ENCODE measurements around the gene PPP4R2.
A peak's percentile ranks its signal among the peaks of the same experiment; 100 is the strongest.
"Not testable (repeated sequence)": the region's sequence is repeated elsewhere in the genome, so short reads cannot be mapped to it uniquely, and the experiment has no call there.

The PPP4R2 gene

DNA sequence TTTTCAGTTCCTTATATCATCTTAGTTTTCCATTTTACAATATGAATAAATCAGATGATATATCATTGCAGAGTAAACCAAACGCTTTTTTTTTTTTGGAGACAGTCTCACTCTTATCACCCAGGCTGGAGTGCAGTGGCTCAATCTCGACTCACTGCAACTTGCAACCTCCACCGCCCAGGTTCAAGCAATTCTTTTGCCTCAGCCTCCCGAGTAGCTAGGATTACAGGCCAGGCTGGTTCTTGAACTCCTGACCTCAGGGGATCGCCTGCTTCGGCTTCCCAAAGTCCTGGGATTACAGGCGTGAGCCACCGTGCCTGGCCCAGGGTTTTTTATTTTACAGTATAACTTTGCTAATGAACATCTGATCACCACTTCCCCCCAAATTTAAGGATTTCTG lies 59.0 kb downstream of the PPP4R2 start:
- no peak for TF ChIP-seq ZFX (IDR thresholded peaks at IDR 0.05; ENCODE audit: borderline replicate concordance)
- TF ChIP-seq, protein P1, sequence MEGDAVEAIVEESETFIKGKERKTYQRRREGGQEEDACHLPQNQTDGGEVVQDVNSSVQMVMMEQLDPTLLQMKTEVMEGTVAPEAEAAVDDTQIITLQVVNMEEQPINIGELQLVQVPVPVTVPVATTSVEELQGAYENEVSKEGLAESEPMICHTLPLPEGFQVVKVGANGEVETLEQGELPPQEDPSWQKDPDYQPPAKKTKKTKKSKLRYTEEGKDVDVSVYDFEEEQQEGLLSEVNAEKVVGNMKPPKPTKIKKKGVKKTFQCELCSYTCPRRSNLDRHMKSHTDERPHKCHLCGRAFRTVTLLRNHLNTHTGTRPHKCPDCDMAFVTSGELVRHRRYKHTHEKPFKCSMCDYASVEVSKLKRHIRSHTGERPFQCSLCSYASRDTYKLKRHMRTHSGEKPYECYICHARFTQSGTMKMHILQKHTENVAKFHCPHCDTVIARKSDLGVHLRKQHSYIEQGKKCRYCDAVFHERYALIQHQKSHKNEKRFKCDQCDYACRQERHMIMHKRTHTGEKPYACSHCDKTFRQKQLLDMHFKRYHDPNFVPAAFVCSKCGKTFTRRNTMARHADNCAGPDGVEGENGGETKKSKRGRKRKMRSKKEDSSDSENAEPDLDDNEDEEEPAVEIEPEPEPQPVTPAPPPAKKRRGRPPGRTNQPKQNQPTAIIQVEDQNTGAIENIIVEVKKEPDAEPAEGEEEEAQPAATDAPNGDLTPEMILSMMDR (IDR thresholded peaks at IDR 0.05), result no peak
- 0 out of 2 replicates have a peak overlapping the region, but pooled peaks have one; percentile 3 for H3K27ac ChIP-seq

GRCh38 chr3:73056014-73056844 lies 59.6 kb downstream of the PPP4R2 start:
- TF ChIP-seq, protein P1 (IDR thresholded peaks at IDR 0.05), result peak; percentile 74
- TF ChIP-seq ZFX (IDR thresholded peaks at IDR 0.05; ENCODE audit: borderline replicate concordance), result no peak
- H3K27ac ChIP-seq, result 0 out of 2 replicates have a peak overlapping the region, but pooled peaks have one; percentile 3

GRCh38 chr3:73056845-73057150 lies 60.2 kb downstream of the PPP4R2 start:
- no peak for TF ChIP-seq ZFX (IDR thresholded peaks at IDR 0.05; ENCODE audit: borderline replicate concordance)
- TF ChIP-seq, protein P1 (IDR thresholded peaks at IDR 0.05), result no peak
- H3K27ac ChIP-seq, result no peak overlapping the region

- TF ChIP-seq, protein P1 (IDR thresholded peaks at IDR 0.05), result no peak
- TF ChIP-seq ZFX (IDR thresholded peaks at IDR 0.05; ENCODE audit: borderline replicate concordance), result no peak
- H3K27ac ChIP-seq, result no peak overlapping the region
Measured at GRCh38 chr3:73060302-73060723, 63.7 kb downstream of the PPP4R2 start.

- no peak within 1 kb of the TSS for H3K27ac ChIP-seq
- TF ChIP-seq ZFX (IDR thresholded peaks at IDR 0.05; ENCODE audit: borderline replicate concordance), result no peak
- TF ChIP-seq, protein P1 (IDR thresholded peaks at IDR 0.05), result no peak
Measured at GRCh38 chr3:73061416-73061815, 64.8 kb downstream of the PPP4R2 start, which contains the start of gene EBLN2. Gene EBLN2 (plus strand): TSS chr3:73061659. CDS start chr3:73062082, 423 bp downstream.

- H3K27ac ChIP-seq, result not testable (repeated sequence)
Measured at GRCh38 chr3:73066243-73066642, 69.6 kb downstream of the PPP4R2 start.

- TF ChIP-seq, protein P1 (IDR thresholded peaks at IDR 0.05), result no peak
- no peak for TF ChIP-seq ZFX (IDR thresholded peaks at IDR 0.05; ENCODE audit: borderline replicate concordance)
- no peak overlapping the region for H3K27ac ChIP-seq
Measured at GRCh38 chr3:73068419-73068818, 71.8 kb downstream of the PPP4R2 start.

All from 22Rv1 (cell line).